Neuronal stem cell (in vitro differentiated cells): Measurements from ENCODE around the gene ELMOD3. TPM values are rescaled to one million over a fixed set of nuclear protein-coding genes. Genes with fewer than 3 reads are reported as not detected.

ENCODE experiments used
- small RNA-seq: library from polyadenylated mRNA; stranded (forward); fragments of <200 nt; extraction: miRNeasy Mini kit (QIAGEN cat#:217004); gene quantifications from one replicate; pipeline ENCODE3, GENCODE V24; 2013; ENCODE audit not compliant: insufficient read depth

ELMOD3 gene

Small RNAs within 50 kb of the gene (small RNA-seq; reads per million reads assigned to genes)
- not detected for gene AC062037.1
- not detected for gene AC062037.2
- not detected for gene RF00019
- gene RN7SL113P, result not detected
